RWPE1 (cell line): ENCODE measurements around the gene ANAPC4.

Source experiments
- CTCF ChIA-PET: fragments of 350-600 bp; sonication (Branson Sonifier 250); formaldehyde crosslinking; extraction: SDS; loops from one replicate; lab custom pipeline; 2021; lab: Yijun Ruan, JAX
- POLR2A ChIA-PET: fragments of 400-600 bp; formaldehyde crosslinking; extraction: SDS; loops from one replicate; lab custom pipeline; 2020; ENCODE audit warnings: antibody characterized with exemption; ENCODE audit not compliant: low non-redundant PET; lab: Yijun Ruan, JAX
- DNase-seq: peaks from one replicate; pipeline ENCODE4 v3.0.0; 2012; ENCODE audit warnings: low spot score
- H3K27ac ChIP-seq: fragments of 450-650 bp; 2 replicates; pipeline ENCODE4 v1.5.1; 2017
- CTCF ChIP-seq: fragments of 450-650 bp; conservative IDR thresholded peaks from 2 replicates; pipeline ENCODE4 v1.5.1; 2017; ENCODE audit warnings: low read depth, mild to moderate bottlenecking

The ANAPC4 gene

GRCh38 chr4:25448379-25449109, 71.5 kb downstream of the ANAPC4 start:
- H3K27ac ChIP-seq: no peak overlapping the region
- ChIA-PET POLR2A (interaction anchor here (0.7 kb wide), 1 partner anchor 164 kb away, joined by 5 read pairs; no protein-coding TSS in a partner anchor), CTCF (interaction anchor here (0.8 kb wide), 1 partner anchor 9 kb away, joined by 4 read pairs; no protein-coding TSS in a partner anchor)
- TF ChIP-seq CTCF: no peak
- peak; percentile 12 for DNase-seq

GRCh38 chr4:25449270-25449669, 72.2 kb downstream of the ANAPC4 start:
- no peak for DNase-seq
- ChIA-PET CTCF (interaction anchor here (0.8 kb wide), 1 partner anchor 10 kb away, joined by 4 read pairs; no protein-coding TSS in a partner anchor), POLR2A (no interaction called here)
- H3K27ac ChIP-seq: no peak overlapping the region
- no peak for TF ChIP-seq CTCF

GRCh38 chr4:25449688-25450087, 72.6 kb downstream of the ANAPC4 start:
- no peak overlapping the region for H3K27ac ChIP-seq
- no peak for TF ChIP-seq CTCF
- no peak for DNase-seq
- CTCF ChIA-PET: interaction anchor here (1.0 kb wide), 1 partner anchor 10 kb away, joined by 3 read pairs; no protein-coding TSS in a partner anchor
- POLR2A ChIA-PET: no interaction called here

GRCh38 chr4:25450491-25450901, 73.4 kb downstream of the ANAPC4 start:
- ChIA-PET POLR2A (no interaction called here), CTCF (interaction anchor here (1.0 kb wide), 1 partner anchor 11 kb away, joined by 3 read pairs; no protein-coding TSS in a partner anchor)
- no peak for TF ChIP-seq CTCF
- DNase-seq: no peak
- H3K27ac ChIP-seq: no peak overlapping the region

- TF ChIP-seq CTCF: no peak
- no peak overlapping the region for H3K27ac ChIP-seq
- ChIA-PET CTCF (no interaction called here), POLR2A (no interaction called here)
- DNase-seq: no peak
Observed at GRCh38 chr4:25451676-25452075, 74.6 kb downstream of the ANAPC4 start.

GRCh38 chr4:25452081-25452480, 75.0 kb downstream of the ANAPC4 start:
- ChIA-PET CTCF (no interaction called here), POLR2A (no interaction called here)
- H3K27ac ChIP-seq: no peak overlapping the region
- no peak for DNase-seq
- no peak for TF ChIP-seq CTCF
